ENCODE measurements around the gene CFAP58. TPM values are rescaled to one million over a fixed set of nuclear protein-coding genes. Genes with fewer than 3 reads are reported as not detected.

Gene CFAP58
- total and polyA plus RNA-seq, 2 donors (not counting 3 experiments of a cell fraction or from before 2014, with no cell fraction given): 0.07 to 0.29 TPM

DNA sequence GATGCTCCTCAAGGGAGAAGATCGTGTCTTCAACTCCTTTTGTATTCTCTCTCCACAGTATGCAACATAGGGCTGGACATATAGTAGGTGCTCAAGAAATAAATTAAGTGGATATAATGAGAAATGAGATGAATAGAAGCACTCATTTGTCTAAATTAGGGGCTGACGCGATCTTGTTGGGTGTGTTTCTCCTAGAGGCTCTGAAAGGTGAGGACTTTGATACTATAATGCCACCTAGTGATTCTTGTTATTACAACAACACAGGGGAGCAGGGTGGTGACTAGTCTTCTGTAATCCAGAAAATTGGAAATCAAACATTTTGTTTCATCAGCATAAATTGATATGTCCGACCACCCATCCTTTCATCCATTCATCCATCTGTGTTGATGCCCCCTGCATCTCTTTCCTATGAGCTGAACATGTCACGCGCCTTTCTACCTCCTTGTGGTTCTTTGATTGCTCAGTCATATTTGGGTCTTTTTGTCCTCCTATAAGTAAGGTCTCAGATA, 3.5 kb upstream of the CFAP58 start:
- ChIA-PET POLR2A (no interaction called here), CTCF (interaction anchor here (0.7 to 6.0 kb wide), 10 partner anchors 11 to 76 kb away, joined by 3 to 136 read pairs (median 11); partner anchors contain the start of gene ITPRIP)
- dilution Hi-C loops (cut with MboI; ENCODE audit: extremely low pct_ligation_motif_present, low sequenced_read_pairs): no loop called here
- H3K9ac ChIP-seq (replicated peaks; ENCODE audit: extremely low read depth, insufficient read depth, low read length): no peak overlapping the region
- FAIRE-seq (peak; percentile 88), DNase-seq (ENCODE audit: low read depth, low spot score) (peak; percentile 79)
- H3K79me2 ChIP-seq (ENCODE audit: control insufficient read depth, insufficient read depth, low read length): no peaks in the 10 kb centered on the region
- H3K4me3 ChIP-seq (replicated peaks in 1 of 3; ENCODE audit: insufficient read depth in 1 of 3, low read depth in 1 of 3, low read length in 3 of 3): no peak overlapping the region
- no TSS peak for BruUV-seq (replicated peaks)
- peak overlapping the region; percentile 13 for H3K4me2 ChIP-seq (ENCODE audit: insufficient read depth, low read length)
- TF ChIP-seq JUN (IDR thresholded peaks at IDR 0.05; ENCODE audit: borderline replicate concordance, insufficient read depth, insufficient read length, low read depth): peak; percentile 22
- TF ChIP-seq, protein P1, sequence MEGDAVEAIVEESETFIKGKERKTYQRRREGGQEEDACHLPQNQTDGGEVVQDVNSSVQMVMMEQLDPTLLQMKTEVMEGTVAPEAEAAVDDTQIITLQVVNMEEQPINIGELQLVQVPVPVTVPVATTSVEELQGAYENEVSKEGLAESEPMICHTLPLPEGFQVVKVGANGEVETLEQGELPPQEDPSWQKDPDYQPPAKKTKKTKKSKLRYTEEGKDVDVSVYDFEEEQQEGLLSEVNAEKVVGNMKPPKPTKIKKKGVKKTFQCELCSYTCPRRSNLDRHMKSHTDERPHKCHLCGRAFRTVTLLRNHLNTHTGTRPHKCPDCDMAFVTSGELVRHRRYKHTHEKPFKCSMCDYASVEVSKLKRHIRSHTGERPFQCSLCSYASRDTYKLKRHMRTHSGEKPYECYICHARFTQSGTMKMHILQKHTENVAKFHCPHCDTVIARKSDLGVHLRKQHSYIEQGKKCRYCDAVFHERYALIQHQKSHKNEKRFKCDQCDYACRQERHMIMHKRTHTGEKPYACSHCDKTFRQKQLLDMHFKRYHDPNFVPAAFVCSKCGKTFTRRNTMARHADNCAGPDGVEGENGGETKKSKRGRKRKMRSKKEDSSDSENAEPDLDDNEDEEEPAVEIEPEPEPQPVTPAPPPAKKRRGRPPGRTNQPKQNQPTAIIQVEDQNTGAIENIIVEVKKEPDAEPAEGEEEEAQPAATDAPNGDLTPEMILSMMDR (IDR thresholded peaks at IDR 0.05; ENCODE audit: extremely low read depth in 1 of 2, insufficient read depth in 1 of 2, low read depth in 1 of 2, low read length in 2 of 2): peak; percentile 42 to 52
- no peak for TF ChIP-seq MYC (IDR thresholded peaks at IDR 0.05; ENCODE audit: low read depth, low read length)
- no peak overlapping the region for H3K27ac ChIP-seq (ENCODE audit: insufficient read depth, low read depth, low read length)
- intact Hi-C loops (cut with micrococcal nuclease): loop anchor here (1.0 kb wide), 5 partner anchors 11 to 305 kb away; no protein-coding TSS in a partner anchor
- no peaks in the 10 kb centered on the region for H4K20me1 ChIP-seq (replicated peaks; ENCODE audit: control insufficient read depth, extremely low read depth, insufficient read depth, low read length)
- peaks cover 13% of the 10 kb centered on the region for H3K4me1 ChIP-seq (ENCODE audit: control insufficient read depth, extremely low read depth, insufficient read depth, low read length)
- H3K36me3 ChIP-seq (ENCODE audit: control insufficient read depth in 2 of 2, extremely low read depth in 1 of 2, insufficient read depth in 2 of 2, low read length in 2 of 2): no peaks in the 10 kb centered on the region
- no peaks in the 10 kb centered on the region for H3K9me3 ChIP-seq (replicated peaks; ENCODE audit: control insufficient read depth, insufficient read depth, low read length)
- no peaks in the 10 kb centered on the region for H3K27me3 ChIP-seq (ENCODE audit: control insufficient read depth in 2 of 2, insufficient read depth in 2 of 2, low read length in 2 of 2)
- H2AFZ ChIP-seq (ENCODE audit: low read depth, low read length): peak overlapping the region; percentile 52
- H3K9me1 ChIP-seq (replicated peaks; ENCODE audit: control insufficient read depth, extremely low read depth, insufficient read depth, low read length): no peaks in the 10 kb centered on the region

DNA sequence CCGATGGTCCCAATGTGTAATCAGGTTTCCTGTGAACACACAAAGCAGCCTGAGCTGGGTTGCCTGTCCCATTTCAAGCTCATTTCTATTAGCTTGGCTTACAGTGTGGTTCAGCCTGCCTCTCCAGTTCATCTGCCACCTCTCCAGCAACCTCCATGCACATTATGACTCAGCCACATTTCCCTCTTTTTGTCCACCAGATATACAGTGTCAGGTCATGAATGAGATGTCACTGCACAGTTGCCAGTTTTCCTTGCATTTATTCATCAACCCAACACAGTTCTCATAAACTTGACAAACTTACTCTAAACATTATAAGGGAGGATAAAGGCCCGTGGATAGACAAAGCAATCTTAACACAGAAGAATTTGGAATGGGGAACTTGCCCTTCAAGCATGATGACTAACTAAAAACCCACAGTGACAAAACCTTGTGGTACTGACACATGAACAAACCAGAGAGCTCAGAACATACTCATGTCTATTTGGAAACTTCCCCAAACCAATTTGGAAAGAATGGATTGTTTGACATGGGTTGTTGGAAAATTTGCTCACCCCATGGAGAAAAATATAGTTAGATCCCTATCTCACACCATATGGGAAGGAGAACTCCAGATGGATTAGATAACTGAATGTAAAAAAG, 2.5 kb upstream of the CFAP58 start:
- FAIRE-seq (peak; percentile 4), DNase-seq (ENCODE audit: low read depth, low spot score) (no peak)
- intact Hi-C loops (cut with micrococcal nuclease): no loop called here
- POLR2A ChIA-PET: interaction anchor here (1.0 kb wide), 1 partner anchor 8 kb away, joined by 7 read pairs; no protein-coding TSS in a partner anchor
- no peaks in the 10 kb centered on the region for H3K9me3 ChIP-seq (replicated peaks; ENCODE audit: control insufficient read depth, insufficient read depth, low read length)
- dilution Hi-C loops (cut with MboI; ENCODE audit: extremely low pct_ligation_motif_present, low sequenced_read_pairs): no loop called here
- no peak overlapping the region for H2AFZ ChIP-seq (ENCODE audit: low read depth, low read length)
- TF ChIP-seq, protein P2, sequence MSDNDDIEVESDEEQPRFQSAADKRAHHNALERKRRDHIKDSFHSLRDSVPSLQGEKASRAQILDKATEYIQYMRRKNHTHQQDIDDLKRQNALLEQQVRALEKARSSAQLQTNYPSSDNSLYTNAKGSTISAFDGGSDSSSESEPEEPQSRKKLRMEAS (IDR thresholded peaks at IDR 0.05; ENCODE audit: insufficient read depth, insufficient read length): no peak
- no peak for TF ChIP-seq POLR2AphosphoS5 (IDR thresholded peaks at IDR 0.05; ENCODE audit: insufficient read depth, low read depth, low read length)
- no peak for TF ChIP-seq POLR2A (IDR thresholded peaks at IDR 0.05; ENCODE audit: low read depth, low read length)
- no peak for TF ChIP-seq FOS (IDR thresholded peaks at IDR 0.05; ENCODE audit: borderline replicate concordance, insufficient read depth, low read length)
- TF ChIP-seq JUN (IDR thresholded peaks at IDR 0.05; ENCODE audit: borderline replicate concordance, insufficient read depth, insufficient read length, low read depth): no peak
- no peak for TF ChIP-seq GATA2 (IDR thresholded peaks at IDR 0.05; ENCODE audit: insufficient read depth, insufficient read length, low read depth, low read length)
- no peaks in the 10 kb centered on the region for H3K79me2 ChIP-seq (ENCODE audit: control insufficient read depth, insufficient read depth, low read length)
- H3K4me2 ChIP-seq (ENCODE audit: insufficient read depth, low read length): no peak overlapping the region
- H3K9ac ChIP-seq (replicated peaks; ENCODE audit: extremely low read depth, insufficient read depth, low read length): no peak overlapping the region
- peaks cover 13% of the 10 kb centered on the region for H3K4me1 ChIP-seq (ENCODE audit: control insufficient read depth, extremely low read depth, insufficient read depth, low read length)
- no peaks in the 10 kb centered on the region for H3K36me3 ChIP-seq (ENCODE audit: control insufficient read depth in 2 of 2, extremely low read depth in 1 of 2, insufficient read depth in 2 of 2, low read length in 2 of 2)
- H3K4me3 ChIP-seq (replicated peaks in 1 of 3; ENCODE audit: insufficient read depth in 1 of 3, low read depth in 1 of 3, low read length in 3 of 3): no peak overlapping the region
- H3K27ac ChIP-seq (ENCODE audit: insufficient read depth, low read depth, low read length): no peak overlapping the region
- H3K27me3 ChIP-seq (ENCODE audit: control insufficient read depth in 2 of 2, insufficient read depth in 2 of 2, low read length in 2 of 2): peaks cover 0 to 4% of the 10 kb centered on the region in 2 experiments
- no peaks in the 10 kb centered on the region for H3K9me1 ChIP-seq (replicated peaks; ENCODE audit: control insufficient read depth, extremely low read depth, insufficient read depth, low read length)
- no peaks in the 10 kb centered on the region for H4K20me1 ChIP-seq (replicated peaks; ENCODE audit: control insufficient read depth, extremely low read depth, insufficient read depth, low read length)
- CTCF ChIA-PET: interaction anchor here (0.7 to 6.0 kb wide), 12 partner anchors 8 to 77 kb away, joined by 3 to 136 read pairs (median 6); partner anchors contain the start of gene ITPRIP
- no TSS peak for BruUV-seq (replicated peaks)
